Lower leg skin (tissue), 4 donors: ENCODE data around the gene IFT122. TPM values are rescaled to one million over a fixed set of nuclear protein-coding genes. Genes with fewer than 3 reads are reported as not detected.

ENCODE experiments used
- DNase-seq, 2 donors: peaks; one replicate each; pipeline ENCODE4 v3.0.0-alpha.2; 2019; ENCODE audit warnings: low spot score in 2 of 2
- H3K4me3 ChIP-seq: fragments of 200-600 bp; sonication (generic); 2 replicates; pipeline ENCODE4 v1.5.1; 2017; ENCODE audit warnings: mild to moderate bottlenecking, low read depth; ENCODE audit not compliant: poor library complexity, severe bottlenecking
- POLR2A ChIP-seq, 2 donors: fragments of 450-650 bp; IDR thresholded peaks; one replicate each; pipeline ENCODE4 v1.6.1; 2016 to 2017; ENCODE audit warnings: antibody characterized with exemption in 2 of 2, mild to moderate bottlenecking in 1 of 2, moderate library complexity in 1 of 2
- WGBS, 2 donors: methylation state at CpG; one replicate each; pipeline ENCODE4 v1.1.5; 2018; 5-methylcytosine and 5-hydroxymethylcytosine counted together
- intact Hi-C: fragments of 100-400 bp; cut with DNase I; formaldehyde crosslinking; loops from one replicate; pipeline ENCODE4 v1.15.0; 2023; ENCODE audit warnings: low total_unique reads
- total RNA-seq, 4 donors: library from RNA; depleted of rRNA; stranded (reverse); fragments of >200 nt; gene quantifications; one replicate each; pipeline ENCODE4 v1.1.0, GENCODE V29; 2016
- TF ChIP-seq, protein P1 (sequence below), 3 donors: fragments of 450-650 bp; IDR thresholded peaks; one replicate each; pipeline ENCODE4 v1.5.1; 2016; ENCODE audit warnings: antibody characterized with exemption in 3 of 3, mild to moderate bottlenecking in 3 of 3, moderate library complexity in 2 of 3

Gene IFT122
- total RNA-seq, 4 donors from 2014 or later: 10.1 to 31.1 (median 22.5) TPM

DNA sequence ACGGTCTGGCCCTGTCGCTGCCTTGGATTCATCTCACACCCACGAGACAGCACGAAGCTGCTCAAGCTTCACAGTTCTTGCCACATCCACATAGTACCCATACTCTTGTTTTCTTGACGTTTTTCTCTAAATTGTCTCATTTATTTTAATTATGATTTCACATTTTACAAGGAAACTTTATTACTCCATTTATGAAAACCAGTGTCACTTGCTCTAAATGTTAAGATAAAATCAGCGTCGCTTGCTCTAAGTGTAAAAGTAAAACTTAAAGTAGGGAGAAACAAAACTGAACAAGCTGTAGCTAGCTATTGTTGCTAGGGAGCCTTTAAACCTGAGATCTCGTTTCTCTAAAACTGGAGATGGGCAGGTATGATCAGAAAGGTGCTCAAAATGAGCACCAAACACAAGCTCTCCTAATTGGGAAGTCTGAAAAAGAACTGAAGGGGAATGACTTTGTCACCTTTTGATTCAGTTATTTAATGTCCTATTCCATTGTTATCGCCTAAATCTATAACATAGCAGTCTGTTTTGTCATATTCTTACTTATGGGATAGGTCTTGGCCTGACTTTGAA lies 680 bp downstream of the IFT122 start:
- peak overlapping the region; percentile 68 for H3K4me3 ChIP-seq
- 6% methylated on average over 9 of the region's 9 CpGs for WGBS, 2 donors
- DNase-seq: no peak
- no peak for TF ChIP-seq POLR2A (IDR thresholded peaks at IDR 0.05)
- TF ChIP-seq, protein P1, sequence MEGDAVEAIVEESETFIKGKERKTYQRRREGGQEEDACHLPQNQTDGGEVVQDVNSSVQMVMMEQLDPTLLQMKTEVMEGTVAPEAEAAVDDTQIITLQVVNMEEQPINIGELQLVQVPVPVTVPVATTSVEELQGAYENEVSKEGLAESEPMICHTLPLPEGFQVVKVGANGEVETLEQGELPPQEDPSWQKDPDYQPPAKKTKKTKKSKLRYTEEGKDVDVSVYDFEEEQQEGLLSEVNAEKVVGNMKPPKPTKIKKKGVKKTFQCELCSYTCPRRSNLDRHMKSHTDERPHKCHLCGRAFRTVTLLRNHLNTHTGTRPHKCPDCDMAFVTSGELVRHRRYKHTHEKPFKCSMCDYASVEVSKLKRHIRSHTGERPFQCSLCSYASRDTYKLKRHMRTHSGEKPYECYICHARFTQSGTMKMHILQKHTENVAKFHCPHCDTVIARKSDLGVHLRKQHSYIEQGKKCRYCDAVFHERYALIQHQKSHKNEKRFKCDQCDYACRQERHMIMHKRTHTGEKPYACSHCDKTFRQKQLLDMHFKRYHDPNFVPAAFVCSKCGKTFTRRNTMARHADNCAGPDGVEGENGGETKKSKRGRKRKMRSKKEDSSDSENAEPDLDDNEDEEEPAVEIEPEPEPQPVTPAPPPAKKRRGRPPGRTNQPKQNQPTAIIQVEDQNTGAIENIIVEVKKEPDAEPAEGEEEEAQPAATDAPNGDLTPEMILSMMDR (IDR thresholded peaks at IDR 0.05): no peak
- intact Hi-C loops: no loop called here

DNA sequence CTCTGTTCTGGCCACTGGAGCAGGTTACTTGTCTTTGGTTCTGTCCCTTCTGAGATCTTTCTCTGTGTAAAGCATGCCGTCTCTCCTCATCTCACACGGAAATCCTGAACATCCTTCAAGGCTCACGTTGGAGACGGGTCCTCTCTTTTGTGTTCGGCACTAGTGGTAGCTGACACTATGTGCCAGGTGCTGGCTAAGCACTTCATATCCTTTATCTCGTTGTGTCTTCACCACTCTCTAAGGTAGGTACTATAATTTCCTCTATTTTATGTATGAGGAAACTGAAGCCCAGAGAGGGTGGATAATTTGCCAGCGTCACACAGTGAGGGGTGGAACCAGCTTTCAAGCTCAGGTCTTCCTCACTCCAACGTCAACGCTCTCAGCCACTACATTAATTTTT lies 1.2 kb downstream of the IFT122 start:
- no peak for DNase-seq
- TF ChIP-seq, protein P1 (IDR thresholded peaks at IDR 0.05): no peak
- TF ChIP-seq POLR2A (IDR thresholded peaks at IDR 0.05): no peak
- intact Hi-C loops: no loop called here
- no peak overlapping the region for H3K4me3 ChIP-seq
- WGBS, 2 donors: 24 to 29% methylated on average over 9 of the region's 9 CpGs

DNA sequence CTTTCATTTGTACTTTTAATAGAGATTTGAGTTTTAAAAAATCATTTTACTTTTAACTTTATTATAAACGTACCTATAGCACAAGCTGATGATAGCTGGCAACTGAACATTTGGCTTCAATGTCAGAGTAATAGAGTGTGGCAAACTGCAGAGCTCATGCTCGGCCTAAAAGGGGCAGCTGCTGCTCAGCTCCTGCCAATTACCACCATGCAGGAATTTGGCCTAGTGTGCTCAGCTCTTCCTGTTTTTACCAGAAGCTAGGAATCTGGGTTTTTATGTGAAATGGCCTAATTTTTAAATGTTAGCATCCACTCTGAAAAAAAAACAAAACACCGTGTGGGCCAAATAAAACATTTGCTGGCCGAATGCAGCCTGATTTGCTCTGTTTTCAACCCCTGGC lies 1.8 kb downstream of the IFT122 start:
- intact Hi-C loops: no loop called here
- 9 to 30% methylated on average over 4 of the region's 4 CpGs for WGBS, 2 donors
- DNase-seq: peak in 1 of 2 donors; percentile 32
- no peak for TF ChIP-seq POLR2A (IDR thresholded peaks at IDR 0.05)
- TF ChIP-seq, protein P1 (IDR thresholded peaks at IDR 0.05): no peak
- H3K4me3 ChIP-seq: no peak overlapping the region

DNA sequence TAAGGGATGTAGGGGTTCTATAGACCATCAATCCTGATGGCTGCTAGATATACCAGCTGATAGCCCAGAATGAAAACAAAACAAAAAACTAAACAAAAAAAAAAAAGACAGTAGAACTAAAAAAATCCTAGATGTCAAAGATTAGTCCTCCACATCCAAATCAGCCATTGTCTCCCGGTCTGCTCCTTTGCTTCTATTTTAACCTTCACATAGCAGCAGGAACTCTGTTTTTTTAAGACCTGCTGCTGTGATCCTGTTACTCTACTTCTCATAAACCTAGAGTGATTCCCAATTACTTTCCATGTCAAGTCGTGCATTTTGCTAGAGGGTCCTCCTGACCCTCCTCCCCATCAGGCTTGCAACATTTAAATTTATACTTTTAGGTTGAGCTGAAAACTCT lies 2.5 kb downstream of the IFT122 start:
- intact Hi-C loops: no loop called here
- 62 to 71% methylated on average over 2 of the region's 2 CpGs for WGBS, 2 donors

DNA sequence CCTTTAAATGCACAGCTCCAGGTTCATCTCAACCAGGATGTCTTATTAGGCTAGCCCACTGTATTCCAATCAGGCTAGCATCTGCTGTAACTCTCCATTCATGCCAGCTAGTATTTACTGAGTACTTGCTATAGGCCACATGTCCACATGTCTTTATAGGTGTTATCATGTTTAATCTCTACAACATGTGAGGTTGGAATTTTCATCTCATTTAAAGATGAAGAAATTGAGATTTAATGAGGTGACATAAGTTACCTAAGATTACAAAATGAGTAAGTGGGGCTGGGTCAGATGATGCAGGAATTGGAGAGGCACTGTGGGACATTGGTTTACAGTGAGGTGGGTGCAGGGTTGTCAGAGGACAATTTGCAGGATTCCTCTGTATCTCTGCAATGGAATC lies 2.9 kb downstream of the IFT122 start:
- no peak overlapping the region for H3K4me3 ChIP-seq
- intact Hi-C loops: no loop called here
- TF ChIP-seq, protein P1 (IDR thresholded peaks at IDR 0.05): no peak
- TF ChIP-seq POLR2A (IDR thresholded peaks at IDR 0.05): no peak
- no peak for DNase-seq

More for the DNA sequence above, 2.5 kb downstream of the IFT122 start:
- no peak for DNase-seq
- TF ChIP-seq POLR2A (IDR thresholded peaks at IDR 0.05): no peak
- TF ChIP-seq, protein P1 (IDR thresholded peaks at IDR 0.05): no peak
- H3K4me3 ChIP-seq: no peak overlapping the region

DNA sequence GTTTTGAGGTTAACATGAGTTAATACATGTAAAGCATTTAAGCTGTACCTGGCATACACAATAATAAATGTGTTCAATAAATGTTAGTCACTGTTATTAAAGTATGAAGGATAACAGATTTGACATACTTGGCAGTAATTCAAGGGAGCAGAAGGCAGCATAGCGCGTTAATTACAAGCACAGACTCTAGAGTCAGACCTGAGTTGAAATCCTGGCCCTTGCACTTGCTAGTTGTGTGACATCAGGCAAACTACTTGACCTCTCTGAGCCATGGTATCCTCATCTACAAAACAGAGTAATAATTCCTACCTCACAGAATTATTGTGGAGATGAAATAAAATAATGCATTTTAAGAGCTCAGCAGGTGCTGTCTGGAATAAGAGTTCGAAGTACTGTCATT lies 5.4 kb downstream of the IFT122 start:
- intact Hi-C loops: no loop called here
- no peak for TF ChIP-seq POLR2A (IDR thresholded peaks at IDR 0.05)
- TF ChIP-seq, protein P1 (IDR thresholded peaks at IDR 0.05): no peak
- DNase-seq: no peak
- H3K4me3 ChIP-seq: no peak overlapping the region
- WGBS, 2 donors: 67 to 70% methylated on average over 3 of the region's 3 CpGs
